Colonic mucosa (tissue), 4 donors: Measurements from ENCODE around the gene COX5A. TPM values are rescaled to one million over a fixed set of nuclear protein-coding genes. Genes with fewer than 3 reads are reported as not detected.
A peak's percentile ranks its signal among the peaks of the same experiment; 100 is the strongest.
"Not testable (repeated sequence)": the region's sequence is repeated elsewhere in the genome, so short reads cannot be mapped to it uniquely, and the experiment has no call there.

Source experiments
- DNase-seq: peaks from one replicate; pipeline ENCODE4 v3.0.0-alpha.2; 2020
- H3K27ac ChIP-seq: fragments of 200-600 bp; one replicate; pipeline ENCODE4 v1.8.0; 2021
- H3K27me3 ChIP-seq: fragments of 200-600 bp; one replicate; pipeline ENCODE4 v1.8.0; 2021
- H3K36me3 ChIP-seq: fragments of 200-600 bp; one replicate; pipeline ENCODE4 v1.8.0; 2021
- H3K4me1 ChIP-seq: fragments of 200-600 bp; one replicate; pipeline ENCODE4 v1.8.0; 2021; ENCODE audit warnings: mild to moderate bottlenecking
- H3K4me3 ChIP-seq: fragments of 200-600 bp; one replicate; pipeline ENCODE4 v1.8.0; 2021
- H3K9ac ChIP-seq, 2 donors: one replicate each; pipeline ENCODE4 v1.7.0; 2013; ENCODE audit warnings: control low read depth in 2 of 2, low read depth in 2 of 2, low read length in 2 of 2
- H3K9me3 ChIP-seq: fragments of 200-600 bp; one replicate; pipeline ENCODE4 v1.8.0; 2021
- intact Hi-C: fragments of 100-400 bp; cut with DNase I; formaldehyde crosslinking; loops from one replicate; pipeline ENCODE4 v1.14.1; 2022
- total RNA-seq, 2 donors: library from RNA; stranded (reverse); fragmentation: NEBNext Ultra II Directional in 1 of 2; extraction: Animal tissue kit (Norgen Biotek cat#: 25700) in 1 of 2; gene quantifications; one replicate each; pipeline ENCODE4 v1.2.1, GENCODE V29; 2021
- TF ChIP-seq, protein P1 (sequence below): fragments of 200-600 bp; IDR thresholded peaks from one replicate; pipeline ENCODE4 v1.8.0; 2022; ENCODE audit warnings: antibody characterized with exemption, mild to moderate bottlenecking
- donor health status: healthy.
- donor health status: DM: no; HTN: no; CAD: no.
- donor health status: DM: no; HTN: no; CAD: no.

Gene COX5A
- total RNA-seq, 2 donors from 2014 or later, result 563 to 623 TPM

DNA sequence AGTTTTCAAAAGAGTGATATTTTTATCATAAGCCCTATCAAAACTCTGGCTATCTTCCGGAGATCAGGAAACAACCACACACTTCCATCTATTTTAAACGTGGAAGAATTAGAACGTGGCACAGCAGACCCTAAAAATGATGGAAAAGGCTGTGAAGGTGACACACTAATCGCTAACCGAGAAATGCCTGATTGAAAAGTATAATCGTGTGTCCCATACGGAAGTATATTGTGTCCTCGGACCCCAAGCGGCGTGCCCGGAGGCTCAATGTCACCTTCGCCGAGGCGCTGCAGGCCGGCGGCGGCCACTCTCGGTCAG lies 642 bp downstream of the COX5A start:
- Histone ChIP-seq H3K27ac (peak overlapping the region; percentile 94), H3K36me3 (no peaks in the 10 kb centered on the region), H3K9me3 (no peaks in the 10 kb centered on the region), H3K4me3 (peak overlapping the region; percentile 72), H3K9ac (peak overlapping the region; percentile 96 to 97), H3K27me3 (no peaks in the 10 kb centered on the region), H3K4me1 (peaks cover 17% of the 10 kb centered on the region)
- TF ChIP-seq, protein P1, sequence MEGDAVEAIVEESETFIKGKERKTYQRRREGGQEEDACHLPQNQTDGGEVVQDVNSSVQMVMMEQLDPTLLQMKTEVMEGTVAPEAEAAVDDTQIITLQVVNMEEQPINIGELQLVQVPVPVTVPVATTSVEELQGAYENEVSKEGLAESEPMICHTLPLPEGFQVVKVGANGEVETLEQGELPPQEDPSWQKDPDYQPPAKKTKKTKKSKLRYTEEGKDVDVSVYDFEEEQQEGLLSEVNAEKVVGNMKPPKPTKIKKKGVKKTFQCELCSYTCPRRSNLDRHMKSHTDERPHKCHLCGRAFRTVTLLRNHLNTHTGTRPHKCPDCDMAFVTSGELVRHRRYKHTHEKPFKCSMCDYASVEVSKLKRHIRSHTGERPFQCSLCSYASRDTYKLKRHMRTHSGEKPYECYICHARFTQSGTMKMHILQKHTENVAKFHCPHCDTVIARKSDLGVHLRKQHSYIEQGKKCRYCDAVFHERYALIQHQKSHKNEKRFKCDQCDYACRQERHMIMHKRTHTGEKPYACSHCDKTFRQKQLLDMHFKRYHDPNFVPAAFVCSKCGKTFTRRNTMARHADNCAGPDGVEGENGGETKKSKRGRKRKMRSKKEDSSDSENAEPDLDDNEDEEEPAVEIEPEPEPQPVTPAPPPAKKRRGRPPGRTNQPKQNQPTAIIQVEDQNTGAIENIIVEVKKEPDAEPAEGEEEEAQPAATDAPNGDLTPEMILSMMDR, result no peak
- intact Hi-C loops, result loop anchor here (5.0 kb wide), 1 partner anchor 35 kb away; no protein-coding TSS in a partner anchor
- no peak for DNase-seq

DNA sequence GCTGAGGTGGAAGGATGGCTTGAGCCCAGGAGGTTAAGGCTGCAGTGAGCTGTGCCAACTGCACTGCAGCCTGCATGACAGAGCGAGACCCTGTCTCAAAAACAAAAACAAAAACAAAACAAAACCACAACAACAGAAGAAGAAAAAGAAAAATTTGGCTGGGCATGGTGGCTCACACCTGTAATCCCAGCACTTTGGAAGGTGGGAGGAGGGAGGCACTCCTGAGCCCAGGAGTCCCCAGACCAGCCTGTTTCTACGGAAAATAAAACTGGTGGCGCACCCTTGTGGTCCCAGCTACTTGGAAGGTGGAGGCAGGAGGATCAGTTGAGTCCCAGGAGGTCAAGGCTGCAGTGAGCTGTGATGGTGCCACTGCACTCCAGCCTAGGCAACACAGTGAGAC lies 2.7 kb downstream of the COX5A start:
- H3K27ac ChIP-seq, result peak overlapping the region; percentile 74
- peaks cover 19% of the 10 kb centered on the region for H3K4me1 ChIP-seq

DNA sequence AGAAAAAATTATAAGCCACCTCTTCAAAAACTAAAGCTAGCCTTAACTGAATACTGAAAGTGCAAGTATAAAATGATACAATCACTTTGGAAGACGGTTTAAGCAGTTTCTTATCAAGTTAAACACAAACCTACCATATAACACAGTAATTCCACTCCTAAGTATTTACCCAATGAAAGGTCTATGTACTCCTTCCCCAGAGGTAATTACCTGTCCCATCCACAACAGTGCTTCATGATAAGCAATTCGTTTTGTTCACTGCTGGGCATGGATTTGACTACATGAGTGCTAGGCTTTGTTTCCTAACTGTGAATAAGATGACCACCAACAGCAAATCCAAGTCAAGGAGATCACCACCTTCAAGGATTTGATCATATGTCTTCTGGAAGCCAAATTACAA lies 4.3 kb downstream of the COX5A start:
- H3K4me1 ChIP-seq, result peaks cover 23% of the 10 kb centered on the region
- peak; percentile 44 for DNase-seq
- H3K4me3 ChIP-seq, result no peak overlapping the region
- no peaks in the 10 kb centered on the region for H3K36me3 ChIP-seq
- H3K9ac ChIP-seq, result peak overlapping the region in 1 of 2 donors; percentile 74
- H3K27ac ChIP-seq, result peak overlapping the region; percentile 74
- H3K27me3 ChIP-seq, result no peaks in the 10 kb centered on the region
- TF ChIP-seq, protein P1, result no peak
- intact Hi-C loops, result no loop called here
- no peaks in the 10 kb centered on the region for H3K9me3 ChIP-seq

More for the DNA sequence above, 2.7 kb downstream of the COX5A start:
- peak; percentile 74 for DNase-seq
- intact Hi-C loops, result loop anchor here (5.0 kb wide), 1 partner anchor 33 kb away; no protein-coding TSS in a partner anchor
- not testable (repeated sequence) for H3K9me3 ChIP-seq, H3K27me3 ChIP-seq, H3K36me3 ChIP-seq
- H3K9ac ChIP-seq, result peak overlapping the region in 1 of 2 donors; percentile 66
- H3K4me3 ChIP-seq, result peak overlapping the region; percentile 72

DNA sequence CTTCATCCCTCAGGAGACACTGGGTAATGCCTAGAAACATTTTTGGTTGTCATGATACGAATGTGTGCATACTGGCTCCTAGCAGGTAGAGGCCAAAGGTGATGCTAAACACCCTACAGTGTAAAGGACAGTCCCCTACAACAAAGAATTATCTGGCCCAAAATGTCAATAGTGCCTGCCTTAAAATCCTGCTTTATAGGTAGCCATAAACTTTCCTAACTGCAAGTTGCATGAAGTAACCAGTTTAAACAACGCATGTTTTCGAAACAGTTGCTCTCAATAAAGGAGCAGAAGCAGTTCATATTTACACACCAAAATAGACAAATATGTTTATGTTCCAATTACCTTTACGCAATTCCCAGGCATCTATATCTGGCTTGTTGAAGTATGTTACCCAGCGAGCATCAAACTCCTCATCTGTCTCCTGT lies 9.1 kb downstream of the COX5A start:
- peaks cover 16% of the 10 kb centered on the region for H3K4me1 ChIP-seq
- no peaks in the 10 kb centered on the region for H3K27me3 ChIP-seq
- no peak overlapping the region for H3K9ac ChIP-seq
- no peak overlapping the region for H3K27ac ChIP-seq
- H3K4me3 ChIP-seq, result no peak overlapping the region
- H3K9me3 ChIP-seq, result no peaks in the 10 kb centered on the region
- DNase-seq, result no peak
- intact Hi-C loops, result no loop called here
- H3K36me3 ChIP-seq, result peaks cover 6% of the 10 kb centered on the region
- TF ChIP-seq, protein P1, result no peak

DNA sequence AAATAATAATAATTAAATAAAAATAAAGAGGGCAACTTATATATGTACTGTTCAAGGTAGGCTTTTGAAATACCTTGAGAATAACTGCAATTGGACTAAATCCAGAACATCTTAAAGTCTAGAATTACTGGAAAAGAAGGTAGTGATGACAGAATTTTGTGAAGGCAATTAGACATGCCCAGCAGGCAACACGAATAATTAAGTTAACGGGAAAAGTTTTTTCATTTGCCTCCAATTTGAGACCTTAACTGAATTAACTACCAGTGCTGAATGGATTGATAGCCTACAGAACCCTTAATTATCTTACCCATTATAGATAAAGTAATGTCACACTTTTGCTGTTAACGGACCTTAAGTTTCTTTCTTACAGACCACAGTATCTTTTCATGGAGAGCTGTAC lies 13.3 kb downstream of the COX5A start:
- TF ChIP-seq, protein P1, result no peak
- no peak overlapping the region for H3K4me3 ChIP-seq
- intact Hi-C loops, result no loop called here
- peaks cover 22% of the 10 kb centered on the region for H3K36me3 ChIP-seq
- H3K9me3 ChIP-seq, result no peaks in the 10 kb centered on the region
- no peak overlapping the region for H3K27ac ChIP-seq
- no peak overlapping the region for H3K9ac ChIP-seq
- H3K4me1 ChIP-seq, result peaks cover 5% of the 10 kb centered on the region
- no peak for DNase-seq
- H3K27me3 ChIP-seq, result no peaks in the 10 kb centered on the region

DNA sequence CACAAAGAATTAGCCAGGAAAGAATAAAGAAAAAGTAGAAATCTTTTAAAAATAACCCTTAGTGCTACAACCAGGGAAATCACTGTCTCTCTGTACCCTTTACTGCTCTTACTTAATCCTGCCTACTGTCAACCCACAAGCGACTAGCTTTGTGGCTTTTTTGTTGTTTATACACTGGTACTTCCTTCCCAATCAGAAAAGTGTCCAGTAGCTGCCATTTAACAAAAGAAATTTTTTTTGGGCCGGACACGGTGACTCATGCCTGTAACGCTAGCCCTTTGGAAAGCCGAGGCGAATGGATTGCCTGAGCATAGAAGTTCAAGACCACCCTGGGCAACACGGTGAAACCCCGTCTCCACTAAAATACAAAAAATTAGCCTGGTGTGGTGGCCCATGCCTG lies 17.4 kb downstream of the COX5A start:
- Histone ChIP-seq H3K27ac (no peak overlapping the region), H3K4me1 (no peaks in the 10 kb centered on the region), H3K9ac (no peak overlapping the region), H3K36me3 (peaks cover 22% of the 10 kb centered on the region), H3K27me3 (no peaks in the 10 kb centered on the region), H3K9me3 (no peaks in the 10 kb centered on the region), H3K4me3 (no peak overlapping the region)
- TF ChIP-seq, protein P1, result no peak
- DNase-seq, result no peak
- intact Hi-C loops, result no loop called here
